NCI-H526 (cell line): ENCODE data around the gene PLA2G4B.

ENCODE experiments used
- DNase-seq, 2 experiments: peaks; one replicate each; lab custom pipeline; 2025; lab: John Stamatoyannopoulos, UW

PLA2G4B gene

DNA sequence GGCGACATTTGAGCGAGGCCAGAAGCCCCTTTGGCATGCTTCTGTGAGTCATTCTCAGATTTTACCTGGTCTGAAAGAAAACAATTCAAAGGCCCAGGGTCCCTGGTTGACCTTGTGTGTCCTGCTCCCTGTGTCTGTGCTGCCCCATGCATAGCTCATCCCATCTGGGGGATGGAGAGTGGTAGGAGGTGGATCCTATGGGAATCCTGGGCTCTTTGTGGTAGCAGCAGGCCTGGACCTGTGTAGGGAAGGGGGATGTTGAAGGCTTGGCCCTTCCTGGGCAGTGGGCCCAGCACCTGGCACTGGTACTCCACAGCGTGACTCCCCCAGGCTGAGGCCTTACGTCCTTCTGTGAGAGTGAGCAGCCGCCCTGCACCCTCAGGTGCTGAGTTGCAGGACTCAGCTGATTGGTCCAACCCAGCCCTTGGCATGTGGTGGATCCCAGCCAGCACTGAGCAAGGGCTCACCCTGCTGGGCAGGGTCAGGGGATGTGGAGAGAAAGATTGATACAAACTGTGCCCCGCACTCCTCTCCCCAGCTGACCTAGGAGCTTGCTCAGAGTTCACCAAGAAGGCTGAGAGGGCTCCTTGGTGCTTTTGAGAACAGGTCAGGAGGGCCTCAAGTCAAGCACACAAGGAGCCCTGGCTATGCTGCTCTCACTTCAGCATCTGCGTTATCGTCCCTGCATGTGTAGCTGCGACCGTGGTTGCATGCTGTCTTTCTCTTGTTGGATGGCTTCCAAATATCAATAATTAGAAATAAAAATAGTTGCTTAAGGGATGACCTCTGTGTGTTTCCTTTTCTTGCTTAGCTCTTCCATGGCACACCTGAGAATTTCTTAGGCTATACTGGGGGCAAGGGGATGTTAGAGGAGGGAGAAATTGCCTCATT lies 32.1 kb upstream of the PLA2G4B start:
- peak in 1 of 2 experiments; percentile 7 for DNase-seq

GRCh38 chr15:41809121-41809520 lies 29.5 kb upstream of the PLA2G4B start:
- no peak for DNase-seq

- no peak for DNase-seq
Measured at GRCh38 chr15:41809526-41810220, 29.0 kb upstream of the PLA2G4B start.

GRCh38 chr15:41810651-41811431 lies 27.8 kb upstream of the PLA2G4B start:
- no peak for DNase-seq

GRCh38 chr15:41811432-41812195 lies 27.0 kb upstream of the PLA2G4B start:
- DNase-seq = peak; percentile 49 to 87

DNA sequence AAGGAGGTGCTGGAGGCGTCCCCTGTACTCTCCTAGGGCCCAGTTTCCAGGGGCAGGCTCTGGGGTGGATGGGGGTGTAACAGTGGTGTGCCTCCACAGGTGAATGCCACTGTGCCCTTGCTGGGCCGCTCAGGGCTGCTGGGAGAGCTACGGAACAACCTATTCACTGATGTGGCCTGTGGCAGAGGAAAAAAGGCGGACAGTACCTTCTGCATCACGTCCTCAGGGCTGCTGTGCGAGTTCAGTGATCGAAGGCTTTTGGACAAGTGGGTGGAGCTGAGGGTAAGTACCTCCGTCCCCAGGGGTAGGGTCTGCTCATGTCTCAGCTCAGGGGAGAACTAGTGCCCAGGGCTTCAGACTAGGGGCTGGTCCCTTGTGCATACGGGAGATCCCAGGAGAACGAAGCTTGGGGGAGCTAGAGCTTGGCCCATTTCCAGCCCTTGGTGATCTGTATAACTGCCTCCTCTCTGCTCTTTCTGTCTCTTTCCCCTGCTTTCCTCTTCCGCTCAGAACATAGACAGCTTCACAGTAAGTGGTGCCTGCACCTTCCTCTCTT lies 25.7 kb upstream of the PLA2G4B start:
- DNase-seq = no peak

GRCh38 chr15:41813426-41813825 lies 25.2 kb upstream of the PLA2G4B start:
- DNase-seq = no peak

- DNase-seq = no peak
Measured at GRCh38 chr15:41814534-41814933, 24.1 kb upstream of the PLA2G4B start.

GRCh38 chr15:41816788-41817187 lies 21.9 kb upstream of the PLA2G4B start:
- no peak for DNase-seq

DNA sequence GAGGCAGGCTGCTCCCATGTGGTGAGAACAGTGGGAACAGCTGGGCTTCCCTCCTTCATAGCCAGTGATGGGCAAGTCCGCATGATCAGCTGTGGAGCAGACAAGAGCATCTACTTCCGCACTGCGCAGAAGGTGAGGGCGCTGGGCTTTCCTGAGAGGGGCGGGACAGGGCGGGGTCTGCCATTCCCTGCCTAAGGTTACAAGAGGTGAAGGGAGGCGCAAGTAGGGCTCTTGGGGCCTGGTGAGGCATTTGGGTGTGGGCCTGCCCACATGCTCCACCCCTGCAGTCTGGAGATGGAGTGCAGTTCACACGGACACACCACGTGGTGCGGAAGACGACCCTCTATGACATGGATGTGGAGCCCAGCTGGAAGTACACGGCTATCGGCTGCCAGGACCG lies 21.3 kb upstream of the PLA2G4B start:
- DNase-seq = no peak

DNA sequence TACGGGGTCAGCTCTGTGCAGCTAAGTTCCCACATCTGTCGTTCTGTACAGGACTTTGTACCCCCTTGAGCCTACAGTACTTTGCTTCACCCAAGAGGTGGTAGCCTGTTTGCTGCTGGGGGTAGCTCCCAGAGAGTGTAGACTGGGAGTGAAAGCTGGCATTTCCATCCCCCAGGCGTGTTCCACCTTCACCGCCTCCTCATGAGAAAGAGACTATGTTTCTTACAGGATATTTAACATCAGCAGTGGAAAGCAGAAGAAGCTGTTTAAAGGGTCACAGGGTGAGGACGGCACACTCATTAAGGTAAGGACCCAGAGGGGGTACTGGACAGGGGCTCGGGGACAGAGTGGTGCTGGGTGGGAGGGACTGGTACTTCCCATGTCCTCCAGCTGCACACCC lies 20.9 kb upstream of the PLA2G4B start:
- DNase-seq = no peak

GRCh38 chr15:41819455-41820050 lies 19.1 kb upstream of the PLA2G4B start:
- DNase-seq = no peak

- DNase-seq = no peak
Measured at GRCh38 chr15:41820791-41821423, 17.7 kb upstream of the PLA2G4B start.

- DNase-seq = no peak
Measured at GRCh38 chr15:41821831-41822230, 16.8 kb upstream of the PLA2G4B start.

DNA sequence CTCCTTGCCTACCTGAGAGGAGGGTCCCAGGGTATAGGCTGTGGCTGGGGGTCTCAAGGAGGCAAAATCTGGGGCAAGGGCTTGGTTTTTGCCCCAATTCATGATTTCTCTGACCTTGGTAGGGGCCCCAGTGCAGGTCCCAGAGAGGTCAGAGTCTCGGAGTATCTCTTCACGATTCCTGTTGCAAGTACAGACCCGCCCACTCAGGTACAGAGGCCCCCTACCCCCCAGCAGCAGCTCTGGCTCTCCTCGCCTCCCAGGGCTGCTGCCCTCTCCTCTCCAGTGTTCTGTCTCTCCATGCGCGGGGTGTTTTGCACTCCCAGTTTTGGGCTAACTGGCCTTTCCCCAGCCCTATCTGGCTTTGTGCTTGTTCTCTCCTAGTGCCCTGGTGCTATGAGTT lies 16.2 kb upstream of the PLA2G4B start:
- DNase-seq = no peak

- no peak for DNase-seq
Measured at GRCh38 chr15:41822957-41823356, 15.7 kb upstream of the PLA2G4B start.

- no peak for DNase-seq
Measured at GRCh38 chr15:41823502-41823901, 15.1 kb upstream of the PLA2G4B start.

DNA sequence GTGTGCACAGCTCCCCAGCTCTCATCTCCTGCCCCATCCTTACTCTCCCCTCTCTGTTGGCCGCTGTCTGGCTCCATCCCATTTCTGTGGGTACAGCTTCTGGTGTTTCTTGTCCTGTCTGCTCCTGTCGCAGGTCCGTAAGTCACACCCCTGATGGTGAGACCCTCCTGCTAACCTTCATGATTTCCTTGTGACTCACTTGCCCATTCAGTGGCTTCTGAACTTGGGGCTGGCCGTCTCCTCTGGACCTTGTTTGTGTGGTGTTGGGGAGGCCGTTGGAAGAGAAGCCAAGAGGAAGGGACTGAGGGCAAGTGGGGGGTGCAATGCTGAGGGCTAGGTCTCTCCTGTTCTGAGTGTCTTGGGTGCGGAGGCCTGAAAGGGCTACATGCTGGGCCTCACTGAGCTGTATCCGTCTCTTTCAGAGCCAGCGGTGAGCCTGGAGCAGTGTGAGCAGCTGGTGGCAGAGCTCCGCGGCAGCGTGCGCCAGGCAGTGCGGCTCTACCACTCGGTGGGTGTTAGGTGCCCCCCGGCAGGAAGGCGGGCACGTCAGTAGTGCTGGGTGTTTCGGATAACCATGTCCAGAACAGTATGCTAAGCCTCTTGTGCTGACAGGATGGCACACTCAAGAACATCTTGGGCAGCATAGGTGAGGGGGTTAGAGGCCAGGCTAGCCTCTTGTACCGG lies 14.4 kb upstream of the PLA2G4B start:
- DNase-seq = no peak

DNA sequence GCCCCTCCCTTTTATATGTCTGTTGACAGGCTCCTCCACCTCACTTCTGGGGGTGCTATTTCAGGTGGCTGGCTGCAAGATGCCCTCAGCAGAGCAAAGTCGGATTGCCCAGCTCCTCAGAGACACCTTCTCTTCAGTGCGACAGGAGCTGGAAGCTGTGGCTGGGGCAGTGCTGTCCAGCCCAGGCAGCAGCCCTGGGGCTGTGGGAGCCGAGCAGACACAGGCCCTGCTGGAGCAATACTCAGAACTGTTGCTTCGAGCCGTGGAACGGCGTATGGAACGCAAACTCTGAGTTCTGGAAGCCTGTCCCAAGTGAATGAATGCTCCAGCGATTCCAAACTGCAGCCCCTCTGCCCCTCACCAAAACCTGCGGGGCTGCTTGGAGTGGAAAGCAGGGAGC lies 13.5 kb upstream of the PLA2G4B start:
- DNase-seq = no peak
